GM12874 (cell line): Measurements from ENCODE around the gene GIT1.

Experiments used
- CTCF ChIP-seq: IDR thresholded peaks from 2 replicates; pipeline ENCODE4 v1.5.1; 2011; ENCODE audit warnings: low read depth, mild to moderate bottlenecking, control low read depth, low read length, moderate library complexity; ENCODE audit not compliant: insufficient read depth

GIT1 gene

GRCh38 chr17:29524692-29525091 lies 64.8 kb downstream of the GIT1 start:
- no peak for TF ChIP-seq CTCF
